ENCODE measurements around the gene SEC24D.
"Not testable (repeated sequence)": the region's sequence is repeated elsewhere in the genome, so short reads cannot be mapped to it uniquely, and the experiment has no call there.

Gene SEC24D

DNA sequence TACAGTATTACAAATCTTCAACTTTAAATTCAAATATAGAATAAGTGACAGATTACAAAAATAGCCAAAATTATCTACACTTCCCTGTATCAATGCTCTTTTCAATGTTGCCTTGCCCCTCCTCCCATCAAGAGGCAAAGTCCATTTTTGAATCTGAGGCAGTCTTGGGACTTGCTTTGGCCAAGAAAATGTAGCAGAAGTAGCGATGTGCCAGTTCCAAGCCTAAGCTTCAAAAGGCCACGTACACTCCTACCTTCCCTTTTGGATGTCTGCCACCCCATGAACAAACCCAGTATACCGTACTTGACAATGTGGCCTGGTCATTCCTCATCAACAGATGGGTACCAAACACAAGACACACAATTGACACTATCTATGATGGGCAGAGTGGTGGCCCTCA is 24.1 kb downstream of the SEC24D start:
- no peak for DNase-seq (ENCODE audit: low read depth)

DNA sequence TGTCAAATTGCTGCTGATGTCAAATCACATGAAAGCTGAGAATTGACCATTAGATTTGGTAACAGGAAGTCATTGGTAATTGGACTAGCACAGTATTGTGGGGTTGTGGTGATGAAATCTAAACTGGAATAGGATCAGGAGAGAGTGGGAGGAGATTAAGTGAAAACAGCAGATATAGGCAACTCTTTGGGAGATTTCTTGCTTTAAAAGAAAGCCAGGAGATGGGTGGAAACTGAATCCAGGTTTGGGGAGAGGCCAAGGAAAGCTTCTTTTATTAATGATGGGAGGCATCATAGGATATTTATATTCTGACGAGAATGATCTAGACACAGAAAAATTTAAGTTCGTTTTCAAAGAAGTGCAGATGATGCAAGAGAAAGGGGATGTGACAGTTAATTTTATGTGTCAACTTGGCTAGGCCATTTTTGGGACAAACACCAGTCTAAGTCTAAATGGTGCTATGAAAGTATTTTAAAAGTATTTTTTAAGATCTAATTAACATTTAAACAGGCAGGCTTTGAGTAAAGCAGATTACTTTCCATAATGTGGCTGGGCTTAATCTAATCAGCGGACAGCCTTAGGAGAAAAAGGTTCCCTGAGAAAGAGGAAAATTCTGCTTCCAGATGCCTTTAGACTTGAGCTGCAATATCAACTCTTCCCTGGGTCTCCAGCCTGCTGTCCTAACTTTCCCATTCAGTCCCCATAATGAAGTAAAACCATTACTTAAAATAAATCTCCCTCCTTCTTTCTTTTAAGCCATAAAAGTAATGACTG is 24.7 kb downstream of the SEC24D start:
- DNase-seq (ENCODE audit: low read depth): no peak

- DNase-seq (ENCODE audit: low read depth): no peak
Measured at GRCh38 chr4:118807659-118808058, 28.3 kb downstream of the SEC24D start.

DNA sequence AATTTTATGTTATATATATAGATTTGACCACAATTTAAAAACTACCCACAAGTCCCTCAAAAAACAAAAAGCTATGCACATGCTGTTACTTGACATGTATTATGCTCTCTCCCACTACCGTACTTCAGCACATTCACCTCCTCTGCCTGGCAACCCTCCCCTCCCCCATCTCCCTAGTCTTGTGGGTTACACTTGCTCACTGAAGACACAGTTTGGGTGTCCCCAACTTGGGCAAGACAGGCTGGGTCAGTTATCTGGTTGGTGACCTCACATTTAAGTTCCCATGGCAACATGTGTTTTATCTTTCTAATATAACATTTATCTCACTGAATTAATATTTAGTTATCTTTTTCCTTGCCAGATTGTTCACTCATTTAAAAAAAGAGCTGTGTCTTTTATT is 32.7 kb downstream of the SEC24D start:
- DNase-seq (ENCODE audit: low read depth): no peak

- DNase-seq (ENCODE audit: low read depth): no peak
Measured at GRCh38 chr4:118801895-118802575, 33.9 kb downstream of the SEC24D start.

DNA sequence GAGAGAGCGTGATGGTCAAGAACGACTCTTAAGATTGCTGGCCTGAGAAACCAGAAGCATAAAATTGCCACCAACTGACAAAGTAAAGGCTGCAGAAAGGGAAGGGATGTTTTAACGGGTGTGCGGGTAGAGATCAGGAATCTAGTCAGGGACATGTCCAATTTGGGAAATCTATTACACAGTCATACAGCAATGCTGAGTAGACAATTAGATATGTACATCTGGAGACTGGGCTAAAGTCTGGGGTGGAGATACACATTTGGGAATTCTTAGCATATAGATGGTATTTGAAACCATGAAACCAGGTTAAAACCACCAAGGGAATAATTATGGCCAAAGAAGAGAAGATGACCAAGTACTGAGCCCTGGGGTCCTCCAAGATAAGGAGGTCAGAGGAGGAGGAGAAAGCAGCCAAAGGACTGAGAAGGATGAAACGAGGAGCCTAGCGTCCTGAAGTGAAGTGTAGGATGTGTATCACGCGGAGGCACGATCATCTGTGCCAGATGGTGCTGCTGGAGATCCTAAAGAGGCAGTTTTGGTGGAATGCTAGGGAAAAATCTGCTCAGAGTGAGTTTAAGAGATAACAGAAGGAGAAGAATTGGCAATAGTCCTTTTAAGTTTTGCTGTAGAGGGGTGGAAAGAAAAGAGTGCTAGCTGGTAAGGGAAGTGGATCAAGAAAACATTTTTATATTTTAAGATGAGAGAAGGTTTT is 36.5 kb downstream of the SEC24D start:
- DNase-seq (ENCODE audit: low read depth): no peak

DNA sequence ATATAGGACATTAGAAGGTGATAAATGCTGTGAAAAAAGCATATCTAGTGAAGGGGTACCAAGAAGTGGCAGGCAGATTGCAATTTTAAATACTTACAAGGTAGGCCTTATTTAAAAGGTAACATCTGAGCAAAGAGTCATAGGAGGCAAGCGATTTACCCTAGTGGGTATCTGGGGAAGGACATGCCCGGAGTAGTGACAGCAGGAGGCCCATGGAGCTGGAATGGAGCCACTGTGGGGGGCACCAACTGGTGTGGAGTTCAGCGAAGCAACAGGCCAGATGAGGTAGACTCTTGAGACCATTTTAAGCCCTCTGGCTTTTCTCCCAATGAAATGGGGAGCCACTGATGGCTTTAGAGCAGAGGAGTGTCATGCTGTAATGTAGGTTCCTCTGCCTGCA is 37.3 kb downstream of the SEC24D start:
- DNase-seq (ENCODE audit: low read depth): no peak

DNA sequence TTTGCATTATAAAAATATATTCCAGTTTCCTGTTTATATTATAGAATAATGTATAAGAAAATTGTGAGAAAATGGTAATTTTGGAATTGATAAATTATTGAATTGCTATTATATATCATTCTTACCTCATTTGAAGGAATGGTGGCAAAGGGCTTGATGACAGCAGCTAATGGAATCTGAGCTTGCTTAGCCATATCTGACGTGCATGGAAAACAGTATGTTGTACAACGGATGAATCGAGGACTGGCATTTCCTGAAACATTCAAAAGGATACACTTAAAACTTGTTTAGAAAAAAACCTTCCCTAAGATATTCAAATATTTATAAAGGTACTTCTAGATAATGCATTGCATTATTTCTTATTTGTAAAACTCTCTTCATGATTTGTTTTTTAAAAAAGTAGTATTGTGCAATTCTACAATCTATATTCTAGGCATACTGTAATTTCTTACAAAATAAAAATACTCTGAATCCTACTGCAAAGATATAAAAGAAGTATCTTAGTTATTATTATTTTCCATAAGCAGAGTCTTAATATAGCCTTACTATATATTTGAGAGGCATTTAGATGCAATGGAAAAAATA is 38.3 kb downstream of the SEC24D start:
- DNase-seq (ENCODE audit: low read depth): no peak

GRCh38 chr4:118791690-118792446 is 44.1 kb downstream of the SEC24D start:
- not testable (repeated sequence) for DNase-seq (ENCODE audit: low read depth)

DNA sequence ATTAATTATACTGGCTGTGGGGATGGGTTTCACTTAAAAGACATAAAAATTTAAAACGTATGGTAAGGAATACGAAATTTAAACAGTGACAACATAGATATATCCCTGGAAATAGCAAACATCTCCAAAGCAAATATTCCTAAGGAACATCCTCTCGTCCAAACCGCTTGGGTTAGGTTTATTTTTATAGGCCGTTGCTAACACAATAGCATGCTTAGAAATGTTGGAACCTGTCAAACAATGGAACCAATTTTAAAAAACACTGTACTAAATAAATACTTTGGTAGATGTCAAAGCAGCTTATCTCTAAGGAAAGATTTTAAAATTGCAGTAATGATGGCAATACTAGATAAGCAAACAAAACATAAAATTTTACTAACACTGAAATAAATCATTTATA is 45.4 kb downstream of the SEC24D start:
- no peak for DNase-seq (ENCODE audit: low read depth)

DNA sequence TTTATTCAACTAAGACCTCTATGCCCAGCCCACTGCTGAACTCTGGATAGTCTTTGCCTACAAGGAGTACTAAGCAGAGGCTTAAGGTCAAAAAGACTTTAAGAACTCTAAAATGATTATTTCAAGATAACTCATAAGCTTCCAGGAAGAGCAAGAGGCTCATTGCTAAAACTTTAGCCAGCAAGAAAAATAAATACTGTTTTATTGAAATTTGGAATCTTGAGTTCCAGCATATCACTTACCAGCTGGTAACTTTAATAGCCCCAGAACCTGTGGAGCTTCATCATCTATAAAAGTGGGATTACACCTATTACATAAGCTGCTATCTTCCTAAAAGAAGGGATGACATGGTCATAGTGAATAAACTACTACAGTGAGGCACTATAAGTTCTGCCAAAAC is 47.0 kb downstream of the SEC24D start:
- no peak for DNase-seq (ENCODE audit: low read depth)

GRCh38 chr4:118787844-118788380 is 48.0 kb downstream of the SEC24D start:
- DNase-seq (ENCODE audit: low read depth): no peak

DNA sequence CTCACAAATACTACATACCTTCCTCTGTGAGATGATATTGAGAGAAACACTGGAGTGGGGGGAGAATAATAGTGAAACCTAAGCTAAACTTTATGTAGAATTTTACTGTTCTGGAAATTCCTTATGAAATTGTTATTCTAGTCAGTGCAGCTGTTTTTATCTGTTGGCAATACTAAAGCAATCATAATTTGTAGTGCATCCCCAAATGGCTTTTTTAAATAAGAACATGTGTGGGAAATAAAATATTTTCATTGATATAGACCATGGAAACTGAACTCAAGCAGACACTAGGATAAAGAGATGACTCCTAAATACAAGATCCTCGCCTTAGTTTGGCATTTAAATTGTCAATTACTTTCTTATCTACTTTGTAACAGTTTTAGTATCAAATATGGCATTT is 51.1 kb downstream of the SEC24D start:
- DNase-seq (ENCODE audit: low read depth): no peak

- no peak for DNase-seq (ENCODE audit: low read depth)
Measured at GRCh38 chr4:118783887-118784286, 52.0 kb downstream of the SEC24D start.

GRCh38 chr4:118782886-118783285 is 53.0 kb downstream of the SEC24D start:
- DNase-seq (ENCODE audit: low read depth): not testable (repeated sequence)

- DNase-seq (ENCODE audit: low read depth): not testable (repeated sequence)
Measured at GRCh38 chr4:118777649-118778048, 58.3 kb downstream of the SEC24D start.

DNA sequence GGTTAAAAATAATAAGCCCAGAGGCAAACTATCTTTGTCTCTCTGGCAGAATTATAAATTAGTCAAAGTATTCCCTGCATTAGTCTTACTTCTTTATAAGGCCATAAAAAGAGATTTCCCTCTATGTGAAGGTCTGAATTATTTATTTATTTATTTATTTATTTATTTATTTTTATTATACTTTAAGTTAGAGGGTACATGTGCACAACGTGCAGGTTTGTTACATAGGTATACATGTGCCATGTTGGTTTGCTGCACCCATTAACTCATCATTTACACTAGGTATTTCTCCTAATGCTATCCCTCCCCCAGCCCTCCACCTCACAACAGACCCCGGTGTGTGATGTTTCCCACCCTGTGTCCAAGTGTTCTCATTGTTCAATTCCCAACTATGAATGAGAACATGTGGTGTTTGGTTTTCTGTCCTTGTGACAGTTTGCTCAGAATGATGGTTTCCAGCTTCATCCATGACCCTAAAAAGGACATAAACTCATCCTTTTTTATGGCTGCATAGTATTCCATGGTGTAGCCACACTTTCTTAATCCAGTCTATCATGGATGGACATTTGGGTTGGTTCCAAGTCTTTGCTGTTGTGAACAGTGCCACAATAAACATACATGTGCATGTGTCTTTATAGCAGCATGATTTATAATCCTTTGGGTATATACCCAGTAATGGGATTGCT is 58.8 kb downstream of the SEC24D start:
- DNase-seq (ENCODE audit: low read depth): not testable (repeated sequence)

DNA sequence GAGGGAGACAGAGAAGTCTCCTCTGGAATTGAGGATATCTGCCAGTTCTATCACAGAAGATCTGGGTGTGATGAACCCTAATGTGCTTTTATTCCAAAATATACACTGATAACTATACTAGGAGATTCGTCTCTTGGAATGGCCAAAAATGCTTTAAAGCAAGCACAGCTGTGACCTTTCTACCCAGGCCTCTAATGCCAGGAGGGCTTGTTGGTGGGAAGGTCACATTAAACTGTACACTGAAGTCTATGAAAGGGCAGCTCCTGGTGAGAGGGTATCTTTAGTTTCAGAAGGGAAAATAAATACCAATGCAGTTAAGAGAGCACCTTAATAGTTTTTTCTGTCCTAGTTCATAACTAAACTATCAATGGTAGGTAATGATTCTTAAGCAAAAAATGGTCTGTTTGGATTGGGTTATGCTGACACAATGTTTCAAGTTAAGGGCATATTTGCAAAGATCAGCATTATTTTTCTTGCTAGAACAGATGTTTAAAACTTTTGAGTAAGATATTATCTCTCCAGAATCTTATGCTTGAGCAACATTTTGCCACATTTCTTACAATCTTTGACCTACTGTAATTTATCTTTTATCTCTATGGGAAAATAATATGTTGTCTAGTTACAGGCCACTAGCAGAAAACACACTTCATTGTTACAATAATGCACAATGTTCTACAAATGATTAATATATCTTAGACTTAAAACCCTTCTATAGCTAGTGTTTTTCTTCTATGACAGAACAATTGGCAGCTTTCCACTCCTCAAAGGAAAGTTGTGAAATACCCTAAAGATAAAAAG is 59.6 kb downstream of the SEC24D start:
- no peak for DNase-seq (ENCODE audit: low read depth)

DNA sequence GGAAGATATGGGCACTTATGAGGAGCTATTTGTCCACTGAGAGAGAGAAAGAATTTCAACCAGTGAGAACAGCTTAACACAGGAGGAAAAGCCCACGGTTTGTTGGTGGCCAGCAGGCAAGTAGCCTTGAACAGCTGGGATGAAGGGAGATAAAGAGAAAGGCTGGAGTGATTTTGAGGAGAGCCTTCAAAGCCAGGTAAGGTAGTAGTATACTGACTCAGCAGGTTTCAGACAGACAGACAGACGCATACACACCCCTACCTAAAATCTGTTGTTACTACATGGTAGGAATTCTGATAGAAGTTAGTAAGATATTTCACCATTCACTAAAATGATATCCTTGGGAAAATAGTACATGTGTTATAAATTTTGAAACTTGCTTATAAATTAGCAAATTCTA is 60.5 kb downstream of the SEC24D start:
- DNase-seq (ENCODE audit: low read depth): no peak

- DNase-seq (ENCODE audit: low read depth): no peak
Measured at GRCh38 chr4:118774989-118775388, 60.9 kb downstream of the SEC24D start.

Data from HS-27A (cell line).